Uterus (tissue), 4 donors: ENCODE results near the gene RPS10. TPM values are rescaled to one million over a fixed set of nuclear protein-coding genes. Genes with fewer than 3 reads are reported as not detected.

Experiments
- DNase-seq, 2 donors: peaks; one replicate each; pipeline ENCODE4 v3.0.0-alpha.2; 2019 to 2020
- H3K27ac ChIP-seq, 2 donors: fragments of 200-600 bp; sonication (generic); 1 replicate in 1 of 2; 2 replicates in 1 of 2; pipeline ENCODE4 v1.5.1; 2016 to 2018
- H3K27me3 ChIP-seq, 2 donors: fragments of 200-600 bp; sonication (generic); one replicate each; pipeline ENCODE4 v1.5.1; 2018 to 2019; ENCODE audit warnings: control low read depth in 1 of 2
- H3K36me3 ChIP-seq, 2 donors: fragments of 200-600 bp; sonication (generic); one replicate each; pipeline ENCODE4 v1.5.1; 2019; ENCODE audit warnings: control low read depth in 1 of 2
- H3K4me1 ChIP-seq, 2 donors: fragments of 200-600 bp; sonication (generic); one replicate each; pipeline ENCODE4 v1.5.1; 2018 to 2019; ENCODE audit warnings: control low read depth in 1 of 2
- H3K4me3 ChIP-seq, 2 donors: fragments of 200-600 bp; sonication (generic); 1 replicate in 1 of 2; 2 replicates in 1 of 2; pipeline ENCODE4 v1.5.1; 2018 to 2019; ENCODE audit warnings: mild to moderate bottlenecking in 1 of 2
- H3K9me3 ChIP-seq, 2 donors: fragments of 200-600 bp; sonication (generic); one replicate each; pipeline ENCODE4 v1.5.1; 2019; ENCODE audit warnings: control low read depth in 1 of 2
- CTCF ChIP-seq, 4 experiments: fragments of 200-600 bp in 2 of 4; fragments of 450-650 bp in 2 of 4; sonication (generic) in 2 of 4; IDR thresholded peaks; one replicate each; pipeline ENCODE4 v1.5.1; 2016 to 2019; ENCODE audit warnings: antibody characterized with exemption in 4 of 4, mild to moderate bottlenecking in 2 of 4, moderate library complexity in 1 of 4
- POLR2A ChIP-seq, 2 donors: fragments of 450-650 bp; IDR thresholded peaks; one replicate each; pipeline ENCODE4 v1.6.1; 2016; ENCODE audit warnings: antibody characterized with exemption in 2 of 2, mild to moderate bottlenecking in 1 of 2, moderate library complexity in 1 of 2
- intact Hi-C: fragments of 100-400 bp; cut with DNase I; formaldehyde crosslinking; loops from one replicate; pipeline ENCODE4 v1.15.1; 2023; ENCODE audit warnings: low total_unique reads
- total RNA-seq, 4 donors: library from RNA; depleted of rRNA in 3 of 4; stranded (reverse); fragments of >200 nt in 3 of 4; gene quantifications; one replicate each; pipeline versions ENCODE4 v1.1.0 to v1.2.4, GENCODE V29; 2014 to 2023
- donor health status: DM: yes; HTN: yes; CAD: no.

The RPS10 gene
- total RNA-seq, 4 donors from 2014 or later, result 1,812 to 9,385 (median 3,859) TPM

- intact Hi-C loops, result loop anchor here (5.0 kb wide), 1 partner anchor 144 kb away; the partner anchor contains the start of gene SMIM29
- H3K4me1 ChIP-seq, result peaks cover 0 to 7% of the 10 kb centered on the region in 2 donors
These were observed 35.1 kb downstream of the RPS10 start for GRCh38 chr6:34390531-34391472.

DNA sequence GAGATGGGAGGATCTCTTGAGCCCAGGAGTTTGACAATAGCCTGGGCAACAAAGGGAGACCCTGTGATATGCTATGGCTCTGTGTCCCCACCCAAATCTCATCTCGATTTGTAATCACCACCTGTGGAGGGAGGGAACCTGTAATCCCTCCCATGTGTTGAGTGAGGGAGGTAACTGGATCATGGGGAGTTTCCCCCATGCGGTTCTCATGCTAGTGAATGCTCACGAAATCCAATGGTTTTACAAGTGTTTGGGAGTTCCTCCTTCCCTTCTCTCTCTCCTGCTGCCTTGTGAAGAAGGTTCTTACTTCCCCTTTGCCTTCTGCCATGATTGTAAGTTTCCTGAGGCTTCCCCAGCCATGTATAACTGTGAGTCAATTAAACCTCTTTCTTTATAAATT lies 36.8 kb downstream of the RPS10 start:
- no peak for DNase-seq
- Histone ChIP-seq H3K36me3 (no peaks in the 10 kb centered on the region), H3K27me3 (no peaks in the 10 kb centered on the region), H3K4me3 (no peak overlapping the region), H3K9me3 (no peaks in the 10 kb centered on the region), H3K27ac (no peak overlapping the region), H3K4me1 (peaks cover 0 to 7% of the 10 kb centered on the region in 2 donors)
- TF ChIP-seq POLR2A (IDR thresholded peaks at IDR 0.05), result no peak
- no peak for TF ChIP-seq CTCF (IDR thresholded peaks at IDR 0.05)
- intact Hi-C loops, result no loop called here

More at GRCh38 chr6:34390531-34391472, 35.1 kb downstream of the RPS10 start:
- DNase-seq, result peak; percentile 25 to 46
- Histone ChIP-seq H3K36me3 (no peaks in the 10 kb centered on the region), H3K27ac (peak overlapping the region; percentile 94 to 96), H3K4me3 (peak overlapping the region; percentile 58 to 96), H3K27me3 (no peaks in the 10 kb centered on the region), H3K9me3 (no peaks in the 10 kb centered on the region)
- TF ChIP-seq CTCF (IDR thresholded peaks at IDR 0.05), result no peak
- TF ChIP-seq POLR2A (IDR thresholded peaks at IDR 0.05), result no peak

GRCh38 chr6:34388421-34388820 lies 37.4 kb downstream of the RPS10 start:
- H3K9me3 ChIP-seq, result no peaks in the 10 kb centered on the region
- no peak for DNase-seq
- H3K4me1 ChIP-seq, result peaks cover 0 to 7% of the 10 kb centered on the region in 2 donors
- no peaks in the 10 kb centered on the region for H3K36me3 ChIP-seq
- H3K4me3 ChIP-seq, result no peak overlapping the region
- H3K27me3 ChIP-seq, result no peaks in the 10 kb centered on the region
- TF ChIP-seq CTCF (IDR thresholded peaks at IDR 0.05), result no peak
- no peak for TF ChIP-seq POLR2A (IDR thresholded peaks at IDR 0.05)
- intact Hi-C loops, result no loop called here
- H3K27ac ChIP-seq, result no peak overlapping the region

GRCh38 chr6:34386316-34387137 lies 39.3 kb downstream of the RPS10 start:
- Histone ChIP-seq H3K36me3 (no peaks in the 10 kb centered on the region), H3K27me3 (no peaks in the 10 kb centered on the region), H3K27ac (no peak overlapping the region), H3K4me3 (no peak overlapping the region), H3K4me1 (peaks cover 0 to 7% of the 10 kb centered on the region in 2 donors), H3K9me3 (no peaks in the 10 kb centered on the region)
- intact Hi-C loops, result no loop called here
- TF ChIP-seq POLR2A (IDR thresholded peaks at IDR 0.05), result no peak
- TF ChIP-seq CTCF (IDR thresholded peaks at IDR 0.05), result no peak
- DNase-seq, result no peak
